Embryonic facial prominence (tissue), 1 donor: Measurements from ENCODE around the gene SIRT4.
"Not testable (repeated sequence)": the region's sequence is repeated elsewhere in the genome, so short reads cannot be mapped to it uniquely, and the experiment has no call there.

ENCODE experiments used
- DNase-seq: peaks from one replicate; pipeline ENCODE4 v3.0.0-alpha.2; 2016; ENCODE audit errors: extremely low spot score

Gene SIRT4

GRCh38 chr12:120335447-120335846 lies 33.3 kb downstream of the SIRT4 start:
- DNase-seq, result not testable (repeated sequence)

- DNase-seq, result not testable (repeated sequence)
Observed at GRCh38 chr12:120336392-120336791, 34.3 kb downstream of the SIRT4 start.

GRCh38 chr12:120337730-120338129 lies 35.6 kb downstream of the SIRT4 start:
- no peak for DNase-seq

- no peak for DNase-seq
Observed at GRCh38 chr12:120339256-120339655, 37.1 kb downstream of the SIRT4 start.

GRCh38 chr12:120342175-120343038 lies 40.3 kb downstream of the SIRT4 start:
- DNase-seq, result no peak

- DNase-seq, result no peak
Observed at GRCh38 chr12:120343039-120343537, 41.0 kb downstream of the SIRT4 start.

GRCh38 chr12:120343692-120344091 lies 41.6 kb downstream of the SIRT4 start:
- DNase-seq, result no peak

- DNase-seq, result no peak
Observed at GRCh38 chr12:120346031-120346430, 43.9 kb downstream of the SIRT4 start.

GRCh38 chr12:120346681-120347080 lies 44.6 kb downstream of the SIRT4 start:
- no peak for DNase-seq

GRCh38 chr12:120347766-120348165 lies 45.6 kb downstream of the SIRT4 start:
- DNase-seq, result no peak

- no peak for DNase-seq
Observed at GRCh38 chr12:120350576-120351350, 48.6 kb downstream of the SIRT4 start.

GRCh38 chr12:120352117-120352516 lies 50.0 kb downstream of the SIRT4 start:
- DNase-seq, result no peak

- no peak for DNase-seq
Observed at GRCh38 chr12:120353136-120353535, 51.0 kb downstream of the SIRT4 start.

GRCh38 chr12:120353556-120354317 lies 51.6 kb downstream of the SIRT4 start:
- DNase-seq, result no peak

GRCh38 chr12:120356567-120357030 lies 54.5 kb downstream of the SIRT4 start:
- peak; percentile 37 for DNase-seq

GRCh38 chr12:120357104-120357503 lies 55.0 kb downstream of the SIRT4 start:
- DNase-seq, result no peak

GRCh38 chr12:120358412-120359100 lies 56.4 kb downstream of the SIRT4 start:
- no peak for DNase-seq

GRCh38 chr12:120359128-120359527 lies 57.0 kb downstream of the SIRT4 start:
- DNase-seq, result no peak

- peak; percentile 83 for DNase-seq
Observed at GRCh38 chr12:120361506-120362208, 59.5 kb downstream of the SIRT4 start.
